ENCODE measurements around the gene POTEF.
"Not testable (repeated sequence)": the region's sequence is repeated elsewhere in the genome, so short reads cannot be mapped to it uniquely, and the experiment has no call there.

The POTEF gene

DNA sequence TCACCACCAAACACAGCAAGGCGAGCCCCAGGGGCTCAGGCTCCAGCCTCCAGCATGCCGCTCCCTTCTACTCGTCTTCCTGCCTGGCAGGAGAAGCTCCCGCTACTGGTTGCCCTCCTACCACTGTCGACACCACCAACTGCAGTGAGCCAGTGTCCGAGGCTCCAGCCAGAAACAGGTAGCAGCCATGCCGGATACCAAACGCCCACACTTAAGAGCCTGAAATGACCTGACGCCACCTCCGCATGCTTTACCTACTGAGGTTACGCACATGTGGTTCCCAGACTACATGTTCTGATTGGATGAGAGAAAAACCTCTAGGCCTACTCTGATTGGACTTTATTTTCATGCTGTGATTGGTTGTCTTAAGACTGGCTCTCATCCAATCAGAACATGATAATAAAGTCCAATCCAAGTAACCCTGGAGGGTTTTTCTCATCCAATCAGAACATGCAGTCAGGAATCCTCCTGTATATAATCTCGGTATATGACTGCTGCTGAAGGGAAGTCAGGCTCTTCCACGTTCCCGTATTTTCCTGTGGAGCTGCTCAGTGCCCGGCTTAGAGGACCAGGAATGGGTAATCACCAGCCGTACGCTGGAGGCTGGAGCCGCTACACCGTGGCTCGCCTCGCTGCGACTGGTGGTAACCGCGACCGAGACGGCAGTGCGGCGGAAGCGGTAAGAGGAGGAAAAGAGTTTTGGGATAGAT lies at the start of gene POTEF:
POTEF (minus strand) TSS at position 103 of the 710 bp plus-strand sequence. CDS start 8,707 bp downstream, outside the sequence.
- not testable (repeated sequence) for H3K9me3 ChIP-seq (ENCODE audit: control insufficient read depth in 1 of 2, low read length in 2 of 2); H3K9ac ChIP-seq (ENCODE audit: low read depth in 1 of 2, low read length in 2 of 2); H3K27ac ChIP-seq (ENCODE audit: low read depth, low read length); H3K36me3 ChIP-seq (ENCODE audit: control insufficient read depth in 1 of 2, insufficient read depth in 2 of 2, low read length in 2 of 2); H3K4me3 ChIP-seq (ENCODE audit: low read depth in 1 of 2, low read length in 2 of 2); H3K27me3 ChIP-seq (ENCODE audit: control insufficient read depth in 1 of 2, insufficient read depth in 2 of 2, low read length in 2 of 2); H3K4me1 ChIP-seq (ENCODE audit: control insufficient read depth in 1 of 2, insufficient read depth in 2 of 2, low read length in 2 of 2)

DNA sequence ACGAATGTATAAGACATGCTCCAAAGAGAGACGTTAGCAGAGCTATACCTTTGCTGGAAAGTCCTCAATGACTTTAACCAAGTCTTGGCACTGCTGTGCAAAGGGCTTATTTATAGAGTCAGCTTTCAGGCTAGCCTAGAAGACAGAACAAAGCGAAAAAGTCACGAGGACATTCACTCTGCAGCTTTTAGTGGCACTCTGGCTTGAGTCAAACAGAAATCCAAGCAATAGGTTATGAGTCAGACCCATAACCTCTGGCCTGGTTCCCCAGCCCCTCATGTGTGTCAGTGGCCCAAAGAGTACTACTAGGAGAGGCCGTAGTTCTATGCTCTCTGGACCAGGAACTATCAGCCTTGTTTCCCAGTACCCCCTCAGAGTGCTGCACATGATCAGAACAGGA lies 45.8 kb upstream of the POTEF start:
- H3K36me3 ChIP-seq (ENCODE audit: control insufficient read depth in 1 of 2, insufficient read depth in 2 of 2, low read length in 2 of 2): peaks cover 0 to 39% of the 10 kb centered on the region in 2 donors
- not testable (repeated sequence) for H3K4me1 ChIP-seq (ENCODE audit: control insufficient read depth in 1 of 2, insufficient read depth in 2 of 2, low read length in 2 of 2); H3K27me3 ChIP-seq (ENCODE audit: control insufficient read depth in 1 of 2, insufficient read depth in 2 of 2, low read length in 2 of 2)

DNA sequence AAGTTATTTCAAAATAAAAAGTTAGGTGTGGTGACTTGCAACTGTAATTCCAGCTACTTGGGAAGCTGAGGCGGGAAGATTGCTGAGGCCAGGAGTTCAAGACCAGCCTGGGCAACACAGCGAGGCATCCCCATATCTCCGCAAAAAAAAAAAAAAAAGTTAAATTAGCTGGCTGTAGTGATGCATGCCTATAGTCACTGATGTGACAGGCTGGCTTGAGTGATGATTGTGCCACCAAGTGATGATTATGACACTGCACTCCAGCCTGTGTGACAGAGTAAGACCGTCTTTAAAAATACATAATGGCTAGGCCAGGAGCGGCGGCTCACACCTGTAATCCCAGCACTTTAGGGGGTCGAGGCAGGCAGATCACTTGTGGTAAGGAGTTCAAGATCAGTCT lies 40.9 kb upstream of the POTEF start:
- Histone ChIP-seq H3K27ac (ENCODE audit: low read depth, low read length) (no peak overlapping the region), H3K27me3 (ENCODE audit: control insufficient read depth in 1 of 2, insufficient read depth in 2 of 2, low read length in 2 of 2) (no peaks in the 10 kb centered on the region), H3K36me3 (ENCODE audit: control insufficient read depth in 1 of 2, insufficient read depth in 2 of 2, low read length in 2 of 2) (peaks cover 6 to 64% of the 10 kb centered on the region in 2 donors), H3K9me3 (ENCODE audit: control insufficient read depth in 1 of 2, low read length in 2 of 2) (no peaks in the 10 kb centered on the region), H3K4me3 (ENCODE audit: low read depth in 1 of 2, low read length in 2 of 2) (no peak overlapping the region), H3K4me1 (ENCODE audit: control insufficient read depth in 1 of 2, insufficient read depth in 2 of 2, low read length in 2 of 2) (no peaks in the 10 kb centered on the region), H3K9ac (ENCODE audit: low read depth in 1 of 2, low read length in 2 of 2) (no peak overlapping the region)

More for the DNA sequence above, 45.8 kb upstream of the POTEF start:
- H3K9me3 ChIP-seq (ENCODE audit: control insufficient read depth in 1 of 2, low read length in 2 of 2); H3K27ac ChIP-seq (ENCODE audit: low read depth, low read length); H3K9ac ChIP-seq (ENCODE audit: low read depth in 1 of 2, low read length in 2 of 2); H3K4me3 ChIP-seq (ENCODE audit: low read depth in 1 of 2, low read length in 2 of 2): not testable (repeated sequence)

DNA sequence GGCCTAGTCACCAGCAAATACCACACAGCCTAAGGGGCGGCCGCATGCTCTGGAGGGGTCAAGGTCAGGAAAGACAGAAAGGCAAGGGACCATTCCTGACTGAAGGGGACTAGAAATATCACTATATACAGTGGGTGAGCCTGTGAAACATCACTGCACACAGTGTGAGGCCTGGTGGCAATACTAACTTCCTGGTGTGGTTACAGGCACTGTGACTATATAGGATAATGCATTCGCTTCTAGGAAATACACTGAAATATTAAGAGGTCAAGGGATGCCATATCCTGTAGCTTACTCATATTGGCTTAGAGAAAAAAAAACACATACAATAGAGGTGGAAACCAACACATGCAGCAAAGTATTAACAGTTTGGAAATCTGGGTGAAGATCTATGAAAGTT lies 40.1 kb upstream of the POTEF start:
- H3K36me3 ChIP-seq (ENCODE audit: control insufficient read depth in 1 of 2, insufficient read depth in 2 of 2, low read length in 2 of 2): peaks cover 8 to 68% of the 10 kb centered on the region in 2 donors
- H3K27ac ChIP-seq (ENCODE audit: low read depth, low read length); H3K27me3 ChIP-seq (ENCODE audit: control insufficient read depth in 1 of 2, insufficient read depth in 2 of 2, low read length in 2 of 2); H3K9me3 ChIP-seq (ENCODE audit: control insufficient read depth in 1 of 2, low read length in 2 of 2); H3K9ac ChIP-seq (ENCODE audit: low read depth in 1 of 2, low read length in 2 of 2); H3K4me3 ChIP-seq (ENCODE audit: low read depth in 1 of 2, low read length in 2 of 2); H3K4me1 ChIP-seq (ENCODE audit: control insufficient read depth in 1 of 2, insufficient read depth in 2 of 2, low read length in 2 of 2): not testable (repeated sequence)

- H3K36me3 ChIP-seq (ENCODE audit: control insufficient read depth in 1 of 2, insufficient read depth in 2 of 2, low read length in 2 of 2): peaks cover 12 to 66% of the 10 kb centered on the region in 2 donors
- not testable (repeated sequence) for H3K4me1 ChIP-seq (ENCODE audit: control insufficient read depth in 1 of 2, insufficient read depth in 2 of 2, low read length in 2 of 2); H3K4me3 ChIP-seq (ENCODE audit: low read depth in 1 of 2, low read length in 2 of 2); H3K9me3 ChIP-seq (ENCODE audit: control insufficient read depth in 1 of 2, low read length in 2 of 2); H3K27ac ChIP-seq (ENCODE audit: low read depth, low read length); H3K9ac ChIP-seq (ENCODE audit: low read depth in 1 of 2, low read length in 2 of 2); H3K27me3 ChIP-seq (ENCODE audit: control insufficient read depth in 1 of 2, insufficient read depth in 2 of 2, low read length in 2 of 2)
Measured at GRCh38 chr2:130166611-130167010, 37.6 kb upstream of the POTEF start.

- Histone ChIP-seq H3K4me1 (ENCODE audit: control insufficient read depth in 1 of 2, insufficient read depth in 2 of 2, low read length in 2 of 2) (no peaks in the 10 kb centered on the region), H3K36me3 (ENCODE audit: control insufficient read depth in 1 of 2, insufficient read depth in 2 of 2, low read length in 2 of 2) (peaks cover 12 to 61% of the 10 kb centered on the region in 2 donors)
Measured at GRCh38 chr2:130165293-130166016, 36.4 kb upstream of the POTEF start.

GRCh38 chr2:130162968-130163367 lies 33.9 kb upstream of the POTEF start:
- Histone ChIP-seq H3K27me3 (ENCODE audit: control insufficient read depth in 1 of 2, insufficient read depth in 2 of 2, low read length in 2 of 2) (no peaks in the 10 kb centered on the region), H3K4me1 (ENCODE audit: control insufficient read depth in 1 of 2, insufficient read depth in 2 of 2, low read length in 2 of 2) (no peaks in the 10 kb centered on the region), H3K4me3 (ENCODE audit: low read depth in 1 of 2, low read length in 2 of 2) (no peak overlapping the region), H3K9me3 (ENCODE audit: control insufficient read depth in 1 of 2, low read length in 2 of 2) (no peaks in the 10 kb centered on the region), H3K36me3 (ENCODE audit: control insufficient read depth in 1 of 2, insufficient read depth in 2 of 2, low read length in 2 of 2) (peaks cover 12 to 58% of the 10 kb centered on the region in 2 donors), H3K9ac (ENCODE audit: low read depth in 1 of 2, low read length in 2 of 2) (no peak overlapping the region), H3K27ac (ENCODE audit: low read depth, low read length) (no peak overlapping the region)

More at GRCh38 chr2:130165293-130166016, 36.4 kb upstream of the POTEF start:
- no peaks in the 10 kb centered on the region for H3K9me3 ChIP-seq (ENCODE audit: control insufficient read depth in 1 of 2, low read length in 2 of 2)
- H3K27ac ChIP-seq (ENCODE audit: low read depth, low read length): no peak overlapping the region
- no peak overlapping the region for H3K4me3 ChIP-seq (ENCODE audit: low read depth in 1 of 2, low read length in 2 of 2)
- no peak overlapping the region for H3K9ac ChIP-seq (ENCODE audit: low read depth in 1 of 2, low read length in 2 of 2)
- H3K27me3 ChIP-seq (ENCODE audit: control insufficient read depth in 1 of 2, insufficient read depth in 2 of 2, low read length in 2 of 2): no peaks in the 10 kb centered on the region

DNA sequence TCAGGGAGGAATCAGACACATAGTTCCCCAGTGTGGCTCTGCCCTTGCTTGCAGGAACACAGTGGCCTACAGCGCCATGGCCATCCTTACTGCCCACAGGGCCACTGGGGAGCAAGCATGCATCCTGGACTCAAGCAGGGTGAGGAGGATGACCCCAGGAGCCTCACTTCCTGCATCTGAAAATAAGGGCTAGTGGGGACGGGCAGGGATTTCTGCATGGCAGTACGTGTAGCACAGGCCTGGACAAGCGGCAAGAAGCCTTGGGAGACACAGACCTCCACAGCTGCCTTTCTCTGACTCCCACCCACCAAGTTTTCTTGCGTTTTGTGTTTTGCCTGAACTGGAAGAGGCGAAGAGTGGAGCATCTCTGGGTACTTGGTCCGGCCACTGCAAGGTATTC lies 33.5 kb upstream of the POTEF start:
- H3K4me3 ChIP-seq (ENCODE audit: low read depth in 1 of 2, low read length in 2 of 2); H3K9me3 ChIP-seq (ENCODE audit: control insufficient read depth in 1 of 2, low read length in 2 of 2); H3K9ac ChIP-seq (ENCODE audit: low read depth in 1 of 2, low read length in 2 of 2); H3K4me1 ChIP-seq (ENCODE audit: control insufficient read depth in 1 of 2, insufficient read depth in 2 of 2, low read length in 2 of 2); H3K27me3 ChIP-seq (ENCODE audit: control insufficient read depth in 1 of 2, insufficient read depth in 2 of 2, low read length in 2 of 2); H3K27ac ChIP-seq (ENCODE audit: low read depth, low read length): not testable (repeated sequence)
- H3K36me3 ChIP-seq (ENCODE audit: control insufficient read depth in 1 of 2, insufficient read depth in 2 of 2, low read length in 2 of 2): peaks cover 12 to 54% of the 10 kb centered on the region in 2 donors

DNA sequence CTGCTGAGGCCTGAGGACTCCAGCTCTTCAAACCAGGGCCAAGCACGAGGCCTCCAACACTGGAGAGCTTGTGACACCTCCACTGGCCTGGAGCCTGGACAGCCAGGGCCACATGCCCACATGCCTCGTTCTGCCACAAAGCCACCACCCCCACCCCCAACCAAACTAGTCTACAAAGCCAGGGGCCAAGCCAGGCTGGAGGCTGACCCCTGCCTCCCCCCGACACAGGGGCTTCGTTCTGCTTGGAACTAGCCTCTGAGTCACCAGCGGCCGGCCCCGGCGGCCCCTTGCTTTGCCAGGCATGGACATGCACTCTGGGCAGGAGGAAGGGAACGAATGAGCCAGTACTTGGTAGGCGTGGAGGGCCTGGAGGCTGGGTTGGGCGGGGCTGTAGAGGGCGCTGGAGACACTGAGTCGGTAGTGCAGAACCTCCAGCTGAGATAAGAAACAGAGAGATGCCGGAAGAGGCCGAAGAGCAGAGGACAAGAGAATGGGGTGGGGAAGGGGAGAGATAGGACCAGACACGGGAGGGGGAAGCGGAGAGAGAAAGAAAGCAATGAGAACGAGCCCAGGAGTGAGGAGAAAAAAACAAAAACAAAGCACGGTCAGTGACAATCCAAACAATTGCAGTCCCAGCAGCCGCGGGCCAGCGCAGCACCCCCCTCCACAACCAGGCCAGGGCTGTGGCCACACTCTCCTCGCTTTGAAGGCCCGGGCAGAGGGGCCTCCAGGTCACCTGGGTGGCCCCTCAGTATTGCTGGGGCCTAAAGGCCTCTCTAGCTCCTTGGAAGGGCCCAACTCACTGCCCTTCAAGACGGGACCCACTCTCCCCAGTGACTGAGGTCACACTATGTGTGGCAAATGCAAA lies 32.0 kb upstream of the POTEF start:
- peaks cover 5 to 42% of the 10 kb centered on the region in 2 donors for H3K36me3 ChIP-seq (ENCODE audit: control insufficient read depth in 1 of 2, insufficient read depth in 2 of 2, low read length in 2 of 2)
- not testable (repeated sequence) for H3K4me1 ChIP-seq (ENCODE audit: control insufficient read depth in 1 of 2, insufficient read depth in 2 of 2, low read length in 2 of 2); H3K9me3 ChIP-seq (ENCODE audit: control insufficient read depth in 1 of 2, low read length in 2 of 2); H3K9ac ChIP-seq (ENCODE audit: low read depth in 1 of 2, low read length in 2 of 2); H3K27me3 ChIP-seq (ENCODE audit: control insufficient read depth in 1 of 2, insufficient read depth in 2 of 2, low read length in 2 of 2); H3K4me3 ChIP-seq (ENCODE audit: low read depth in 1 of 2, low read length in 2 of 2); H3K27ac ChIP-seq (ENCODE audit: low read depth, low read length)

GRCh38 chr2:130160131-130160530 lies 31.1 kb upstream of the POTEF start:
- H3K4me3 ChIP-seq (ENCODE audit: low read depth in 1 of 2, low read length in 2 of 2): no peak overlapping the region
- H3K36me3 ChIP-seq (ENCODE audit: control insufficient read depth in 1 of 2, insufficient read depth in 2 of 2, low read length in 2 of 2): peaks cover 5 to 35% of the 10 kb centered on the region in 2 donors
- no peak overlapping the region for H3K27ac ChIP-seq (ENCODE audit: low read depth, low read length)
- H3K27me3 ChIP-seq (ENCODE audit: control insufficient read depth in 1 of 2, insufficient read depth in 2 of 2, low read length in 2 of 2): no peaks in the 10 kb centered on the region
- no peaks in the 10 kb centered on the region for H3K4me1 ChIP-seq (ENCODE audit: control insufficient read depth in 1 of 2, insufficient read depth in 2 of 2, low read length in 2 of 2)
- no peaks in the 10 kb centered on the region for H3K9me3 ChIP-seq (ENCODE audit: control insufficient read depth in 1 of 2, low read length in 2 of 2)
- H3K9ac ChIP-seq (ENCODE audit: low read depth in 1 of 2, low read length in 2 of 2): no peak overlapping the region

All from duodenal mucosa (tissue), 2 donors.